HepG2 (cell line): ENCODE data around the gene VPS26A. TPM values are rescaled to one million over a fixed set of nuclear protein-coding genes. Genes with fewer than 3 reads are reported as not detected.

ENCODE experiments used
- AGO1 ChIP-seq: fragments of 200-400 bp; formaldehyde crosslinking; IDR thresholded peaks from 2 replicates; pipeline ENCODE4 v1.6.1; 2017; ENCODE audit warnings: mild to moderate bottlenecking, low read depth, low read length, moderate library complexity; ENCODE audit not compliant: poor library complexity, severe bottlenecking
- CEBPZ ChIP-seq: IDR thresholded peaks from 2 replicates; pipeline ENCODE4 v1.6.1; 2012; ENCODE audit warnings: low read length, improper control_type of control experiment
- FOSL2 ChIP-seq: sonication (generic); formaldehyde crosslinking; IDR thresholded peaks from 2 replicates; pipeline ENCODE4 v1.4.0; 2020; ENCODE audit warnings: missing genetic modification reagents
- FOXP4 ChIP-seq: sonication (generic); formaldehyde crosslinking; IDR thresholded peaks from 2 replicates; pipeline ENCODE4 v1.4.0; 2020; ENCODE audit warnings: missing genetic modification reagents
- GTF3A ChIP-seq: sonication (generic); formaldehyde crosslinking; conservative IDR thresholded peaks from 2 replicates; pipeline ENCODE4 v1.4.0; 2020; ENCODE audit warnings: mild to moderate bottlenecking, missing genetic modification reagents
- KDM5A ChIP-seq: fragments of 200-600 bp; sonication (generic); IDR thresholded peaks from 2 replicates; pipeline ENCODE4 v1.7.0; 2018; ENCODE audit warnings: antibody characterized with exemption, mild to moderate bottlenecking, low read length, borderline replicate concordance
- MAF1 ChIP-seq: sonication (generic); formaldehyde crosslinking; IDR thresholded peaks from 2 replicates; pipeline ENCODE4 v1.5.0; 2020; ENCODE audit warnings: missing genetic modification reagents, borderline replicate concordance
- MEIS2 ChIP-seq: sonication (generic); formaldehyde crosslinking; IDR thresholded peaks from 2 replicates; pipeline ENCODE4 v1.9.0; 2021; ENCODE audit warnings: mild to moderate bottlenecking, missing genetic modification reagents
- MYNN ChIP-seq: sonication (generic); formaldehyde crosslinking; IDR thresholded peaks from 2 replicates; pipeline ENCODE4 v1.4.0; 2020; ENCODE audit warnings: mild to moderate bottlenecking, low read depth, missing genetic modification reagents
- NCOA2 ChIP-seq: sonication (generic); formaldehyde crosslinking; IDR thresholded peaks from 2 replicates; pipeline ENCODE4 v1.8.0; 2022; ENCODE audit warnings: inconsistent platforms
- SMARCC2 ChIP-seq: fragments of 450-650 bp; IDR thresholded peaks from 2 replicates; pipeline ENCODE4 v1.6.1; 2017; ENCODE audit warnings: antibody characterized with exemption, mild to moderate bottlenecking
- SNAPC2 ChIP-seq: sonication (generic); formaldehyde crosslinking; IDR thresholded peaks from 2 replicates; pipeline ENCODE4 v1.8.1; 2022; ENCODE audit warnings: mild to moderate bottlenecking, missing genetic modification reagents
- THAP7 ChIP-seq: sonication (generic); formaldehyde crosslinking; IDR thresholded peaks from 2 replicates; pipeline ENCODE4 v1.8.1; 2023; ENCODE audit warnings: mild to moderate bottlenecking, missing genetic modification reagents
- ZMYM2 ChIP-seq: sonication (generic); formaldehyde crosslinking; IDR thresholded peaks from 2 replicates; pipeline ENCODE4 v1.8.0; 2022; ENCODE audit warnings: mild to moderate bottlenecking, missing genetic modification reagents
- ZNF136 ChIP-seq: sonication (generic); formaldehyde crosslinking; IDR thresholded peaks from 2 replicates; pipeline ENCODE4 v1.8.1; 2022; ENCODE audit warnings: low read depth, mild to moderate bottlenecking, moderate library complexity, missing genetic modification reagents
- ZNF605 ChIP-seq: sonication (generic); formaldehyde crosslinking; IDR thresholded peaks from 2 replicates; pipeline ENCODE4 v1.8.0; 2022; ENCODE audit warnings: mild to moderate bottlenecking, missing genetic modification reagents
- ZNF737 ChIP-seq: sonication (generic); formaldehyde crosslinking; IDR thresholded peaks from 2 replicates; pipeline ENCODE4 v1.5.0; 2020; ENCODE audit warnings: missing genetic modification reagents, mild to moderate bottlenecking, borderline replicate concordance
- ZSCAN21 ChIP-seq: sonication (generic); formaldehyde crosslinking; IDR thresholded peaks from 2 replicates; pipeline ENCODE4 v1.8.0; 2022; ENCODE audit warnings: mild to moderate bottlenecking, missing genetic modification reagents, moderate library complexity, borderline replicate concordance
- polyA plus RNA-seq, 8 experiments: library from polyadenylated mRNA; depleted of rRNA in 3 of 8; stranded (reverse) in 7 of 8; unstranded in 1 of 8; fragments of >200 nt; fragmentation: Illumina TruSeq in 4 of 8; extraction: Trizol in 4 of 8; gene quantifications; 2 replicates each; pipeline versions ENCODE4 v1.2.1 to v1.2.3, GENCODE V29; 2011 to 2016; ENCODE audit warnings: low read depth in 4 of 8, missing spikeins in 1 of 8, mixed read lengths in 1 of 8; ENCODE audit not compliant: insufficient read depth in 1 of 8
- total RNA-seq, 5 experiments: library from RNA; depleted of rRNA; stranded (reverse); fragments of >200 nt; fragmentation: Illumina TruSeq; extraction: Trizol; gene quantifications; 2 replicates each; pipeline ENCODE4 v1.2.3, GENCODE V29; 2016; ENCODE audit warnings: low read depth in 1 of 5
- TF ChIP-seq, protein P1 (sequence below): sonication (generic); formaldehyde crosslinking; IDR thresholded peaks from 2 replicates; pipeline ENCODE4 v1.5.0; 2020; ENCODE audit warnings: mild to moderate bottlenecking, missing genetic modification reagents, borderline replicate concordance

The VPS26A gene
- total and polyA plus RNA-seq, 2 of the 13 experiments (the other 11 are each of a cell fraction or from before 2014, with no cell fraction given), result 12.9 to 32.6 TPM

DNA sequence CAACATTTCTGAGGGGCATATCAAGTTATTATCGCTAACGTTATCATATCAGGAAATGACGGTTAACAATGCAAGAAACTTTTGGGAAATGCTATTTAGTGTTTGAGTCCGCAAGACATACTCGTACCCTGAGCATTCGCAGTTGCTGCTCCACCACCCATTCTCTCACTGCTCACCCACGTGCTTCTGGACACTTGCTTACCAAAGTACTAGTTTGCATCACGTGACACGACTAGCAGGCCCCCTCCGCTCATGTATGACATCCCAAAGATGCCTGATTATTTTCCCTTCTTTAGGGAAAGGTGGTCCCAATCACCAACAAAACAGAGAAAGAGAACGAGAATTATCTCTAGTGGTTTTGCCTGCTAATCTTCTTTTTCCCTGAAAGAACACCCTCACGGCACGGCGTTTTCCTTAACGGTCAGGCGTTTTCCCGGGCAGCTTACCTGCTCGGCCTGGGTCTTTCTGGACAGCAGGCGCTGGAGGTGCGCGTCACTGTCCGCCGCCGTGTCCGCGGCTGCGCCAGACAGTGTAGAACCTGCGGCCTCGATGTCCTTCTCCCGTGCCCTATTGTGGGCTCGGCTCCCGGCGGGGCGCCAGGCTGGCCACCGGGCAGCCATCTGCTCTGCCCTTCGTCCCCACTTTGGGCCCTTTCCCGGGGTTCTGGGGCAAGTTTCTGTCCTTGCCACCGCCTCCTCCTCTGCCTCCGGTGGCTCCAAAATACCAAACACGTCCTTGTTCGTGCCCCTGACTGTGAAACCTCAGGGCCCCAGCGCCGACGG is 56.0 kb downstream of the VPS26A start, which contains the start of gene SUPV3L1 (continued):
- no peak for TF ChIP-seq ZNF737
- TF ChIP-seq, protein P1, sequence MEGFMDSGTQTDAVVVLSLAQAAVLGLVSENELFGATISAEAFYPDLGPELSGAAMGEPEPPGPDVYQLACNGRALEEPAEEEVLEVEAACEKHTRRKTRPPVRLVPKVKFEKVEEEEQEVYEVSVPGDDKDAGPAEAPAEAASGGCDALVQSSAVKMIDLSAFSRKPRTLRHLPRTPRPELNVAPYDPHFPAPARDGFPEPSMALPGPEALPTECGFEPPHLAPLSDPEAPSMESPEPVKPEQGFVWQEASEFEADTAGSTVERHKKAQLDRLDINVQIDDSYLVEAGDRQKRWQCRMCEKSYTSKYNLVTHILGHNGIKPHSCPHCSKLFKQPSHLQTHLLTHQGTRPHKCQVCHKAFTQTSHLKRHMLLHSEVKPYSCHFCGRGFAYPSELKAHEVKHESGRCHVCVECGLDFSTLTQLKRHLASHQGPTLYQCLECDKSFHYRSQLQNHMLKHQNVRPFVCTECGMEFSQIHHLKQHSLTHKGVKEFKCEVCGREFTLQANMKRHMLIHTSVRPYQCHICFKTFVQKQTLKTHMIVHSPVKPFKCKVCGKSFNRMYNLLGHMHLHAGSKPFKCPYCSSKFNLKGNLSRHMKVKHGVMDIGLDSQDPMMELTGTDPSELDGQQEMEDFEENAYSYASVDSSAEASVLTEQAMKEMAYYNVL (CRISPR knock-in tag), result no peak
- TF ChIP-seq KDM5A, result peak; percentile 100
- TF ChIP-seq AGO1, result no peak
- no peak; the same call in 1 of the 2 replicates for TF ChIP-seq ZSCAN21 (CRISPR knock-in tag)
- TF ChIP-seq GTF3A (CRISPR knock-in tag), result no peak
- TF ChIP-seq ZNF605 (CRISPR knock-in tag), result peak; percentile 24
- TF ChIP-seq MYNN (CRISPR knock-in tag), result no peak; the same call in 1 of the 2 replicates
- no peak for TF ChIP-seq ZMYM2 (CRISPR knock-in tag)
- no peak for TF ChIP-seq SMARCC2
- peak; percentile 53; the same call in 1 of the 2 replicates for TF ChIP-seq THAP7 (CRISPR knock-in tag)
- no peak for TF ChIP-seq FOXP4
- no peak for TF ChIP-seq MEIS2 (CRISPR knock-in tag)
- no peak; the same call in 1 of the 2 replicates for TF ChIP-seq NCOA2
- TF ChIP-seq ZNF136, result no peak
- no peak for TF ChIP-seq SNAPC2
- TF ChIP-seq FOSL2 (CRISPR knock-in tag), result peak; percentile 44
- no peak for TF ChIP-seq CEBPZ
- TF ChIP-seq MAF1 (CRISPR knock-in tag), result no peak
